ENCODE results near the gene PCMT1. TPM values are rescaled to one million over a fixed set of nuclear protein-coding genes. Genes with fewer than 3 reads are reported as not detected.

Gene PCMT1
- total and polyA plus RNA-seq, 2 donors (not counting 1 experiment from before 2014, with no cell fraction given): 30.3 to 46.4 TPM

DNA sequence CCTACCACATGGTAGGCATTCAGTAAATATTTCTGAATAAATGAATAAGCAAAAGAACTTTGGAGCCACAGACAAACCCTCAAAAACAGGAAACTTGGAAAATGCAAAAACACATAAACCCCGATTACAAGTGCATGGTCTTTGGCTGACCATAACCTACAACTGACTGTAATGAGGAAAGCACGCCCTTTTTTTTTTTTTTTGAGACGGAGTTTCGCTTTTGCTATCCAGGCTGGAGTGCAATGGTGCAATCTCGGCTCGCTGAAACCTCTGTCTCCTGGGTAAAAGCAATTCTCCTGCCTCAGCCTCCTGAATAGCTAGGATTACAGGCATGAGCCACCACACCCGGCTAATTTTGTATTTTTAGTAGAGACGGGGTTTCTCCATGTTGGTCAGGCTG is 19.7 kb upstream of the PCMT1 start:
- TF ChIP-seq, protein P1, sequence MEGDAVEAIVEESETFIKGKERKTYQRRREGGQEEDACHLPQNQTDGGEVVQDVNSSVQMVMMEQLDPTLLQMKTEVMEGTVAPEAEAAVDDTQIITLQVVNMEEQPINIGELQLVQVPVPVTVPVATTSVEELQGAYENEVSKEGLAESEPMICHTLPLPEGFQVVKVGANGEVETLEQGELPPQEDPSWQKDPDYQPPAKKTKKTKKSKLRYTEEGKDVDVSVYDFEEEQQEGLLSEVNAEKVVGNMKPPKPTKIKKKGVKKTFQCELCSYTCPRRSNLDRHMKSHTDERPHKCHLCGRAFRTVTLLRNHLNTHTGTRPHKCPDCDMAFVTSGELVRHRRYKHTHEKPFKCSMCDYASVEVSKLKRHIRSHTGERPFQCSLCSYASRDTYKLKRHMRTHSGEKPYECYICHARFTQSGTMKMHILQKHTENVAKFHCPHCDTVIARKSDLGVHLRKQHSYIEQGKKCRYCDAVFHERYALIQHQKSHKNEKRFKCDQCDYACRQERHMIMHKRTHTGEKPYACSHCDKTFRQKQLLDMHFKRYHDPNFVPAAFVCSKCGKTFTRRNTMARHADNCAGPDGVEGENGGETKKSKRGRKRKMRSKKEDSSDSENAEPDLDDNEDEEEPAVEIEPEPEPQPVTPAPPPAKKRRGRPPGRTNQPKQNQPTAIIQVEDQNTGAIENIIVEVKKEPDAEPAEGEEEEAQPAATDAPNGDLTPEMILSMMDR (IDR thresholded peaks at IDR 0.05): no peak
- TF ChIP-seq EZH2 (IDR thresholded peaks at IDR 0.05; ENCODE audit: borderline replicate concordance, insufficient read depth, low read depth, low read length, poor library complexity, severe bottlenecking): no peak
- intact Hi-C loops (cut with micrococcal nuclease): no loop called here
- H3K27me3 ChIP-seq (replicated peaks in 1 of 4; ENCODE audit: control extremely low read depth in 1 of 4, control insufficient read depth in 3 of 4, insufficient read depth in 4 of 4, low read length in 3 of 4): no peaks in the 10 kb centered on the region
- H3K36me3 ChIP-seq (replicated peaks in 1 of 2; ENCODE audit: control extremely low read depth in 1 of 2, control insufficient read depth in 1 of 2, extremely low read depth in 1 of 2, insufficient read depth in 2 of 2, low read length in 1 of 2): peaks cover 5 to 50% of the 10 kb centered on the region in 2 experiments
- POLR2A ChIA-PET: no interaction called here
- Mint-ChIP-seq H3K4me3 (no peak overlapping the region), H3K4me1 (peaks cover 8% of the 10 kb centered on the region), H3K27ac (no peak overlapping the region), H3K27me3 (no peaks in the 10 kb centered on the region), H3K9me3 (ENCODE audit: insufficient read depth) (no peaks in the 10 kb centered on the region)
- ATAC-seq (ENCODE audit: low read depth) (no peak), DNase-seq (no peak)
- CTCF ChIA-PET: interaction anchor here (0.6 kb wide), 1 partner anchor 24 kb away, joined by 3 read pairs; no protein-coding TSS in a partner anchor
- H3K4me1 ChIP-seq (ENCODE audit: control insufficient read depth in 2 of 2, insufficient read depth in 2 of 2, low read length in 2 of 2): peaks cover 8 to 11% of the 10 kb centered on the region in 2 donors
- no peak overlapping the region for H3K4me3 ChIP-seq (ENCODE audit: control extremely low read depth in 1 of 5, extremely low read depth in 1 of 5, insufficient read depth in 1 of 5, low read depth in 2 of 5, low read length in 4 of 5)
- H4K20me1 ChIP-seq (ENCODE audit: control insufficient read depth, insufficient read depth, low read length, poor library complexity, severe bottlenecking): no peaks in the 10 kb centered on the region
- no peaks in the 10 kb centered on the region for H3K9me3 ChIP-seq (ENCODE audit: control extremely low read depth in 1 of 3, control insufficient read depth in 2 of 3, insufficient read depth in 1 of 3, low read length in 2 of 3)
- no peak overlapping the region for H3K9ac ChIP-seq (ENCODE audit: low read length)
- H3K27ac ChIP-seq (ENCODE audit: low read length in 2 of 2): no peak overlapping the region
- no peak overlapping the region for H3K4me2 ChIP-seq (replicated peaks; ENCODE audit: low read depth, low read length, poor library complexity, severe bottlenecking)
- H3K79me2 ChIP-seq (ENCODE audit: control insufficient read depth, insufficient read depth, low read length): peaks cover 3% of the 10 kb centered on the region
- WGBS (ENCODE audit: insufficient coverage): 83% methylated on average over 2 of the region's 8 CpGs
- H2AFZ ChIP-seq (ENCODE audit: insufficient read depth, low read depth, low read length, poor library complexity, severe bottlenecking): no peak overlapping the region

DNA sequence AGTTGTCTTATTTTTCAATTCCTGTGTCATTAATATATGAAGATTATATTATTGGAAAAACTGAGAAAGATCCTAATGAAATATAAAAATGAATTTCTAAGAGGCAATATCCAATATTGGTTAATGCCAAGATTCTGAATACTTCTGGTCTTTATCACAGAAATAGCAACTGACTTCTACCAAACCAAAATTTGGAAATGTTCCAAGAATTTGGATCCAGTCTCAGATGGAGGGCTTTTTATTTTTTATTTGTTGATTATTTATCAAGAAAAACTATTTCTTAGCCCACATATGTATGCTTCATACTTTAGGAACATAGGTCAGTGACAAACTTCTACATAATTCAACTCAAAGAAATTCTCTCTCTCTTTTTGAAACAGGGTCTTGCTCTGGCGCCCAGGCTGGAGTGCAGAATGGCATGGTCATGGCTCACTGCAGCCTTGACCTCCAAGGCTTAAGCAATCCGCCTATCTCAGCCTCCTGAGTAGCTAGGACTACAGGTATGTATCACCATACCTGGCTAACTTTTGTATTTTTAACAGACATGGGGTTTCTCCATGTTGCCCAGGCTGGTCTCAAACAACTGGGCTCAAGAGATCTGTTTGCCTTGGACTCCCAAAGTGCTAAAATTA is 16.3 kb upstream of the PCMT1 start:
- no peak for TF ChIP-seq EZH2 (IDR thresholded peaks at IDR 0.05; ENCODE audit: borderline replicate concordance, insufficient read depth, low read depth, low read length, poor library complexity, severe bottlenecking)
- TF ChIP-seq, protein P1 (IDR thresholded peaks at IDR 0.05): no peak
- Mint-ChIP-seq H3K9me3 (ENCODE audit: insufficient read depth) (no peaks in the 10 kb centered on the region), H3K4me1 (peaks cover 7% of the 10 kb centered on the region), H3K27ac (no peak overlapping the region), H3K4me3 (no peak overlapping the region), H3K27me3 (no peaks in the 10 kb centered on the region)
- Histone ChIP-seq H3K36me3 (replicated peaks in 1 of 2; ENCODE audit: control extremely low read depth in 1 of 2, control insufficient read depth in 1 of 2, extremely low read depth in 1 of 2, insufficient read depth in 2 of 2, low read length in 1 of 2) (peaks cover 8 to 60% of the 10 kb centered on the region in 2 experiments), H3K9ac (ENCODE audit: low read length) (no peak overlapping the region), H3K79me2 (ENCODE audit: control insufficient read depth, insufficient read depth, low read length) (peaks cover 3% of the 10 kb centered on the region), H3K27me3 (replicated peaks in 1 of 4; ENCODE audit: control extremely low read depth in 1 of 4, control insufficient read depth in 3 of 4, insufficient read depth in 4 of 4, low read length in 3 of 4) (no peaks in the 10 kb centered on the region), H3K4me1 (ENCODE audit: control insufficient read depth in 2 of 2, insufficient read depth in 2 of 2, low read length in 2 of 2) (peaks cover 6 to 8% of the 10 kb centered on the region in 2 donors), H3K27ac (ENCODE audit: low read length in 2 of 2) (no peak overlapping the region), H2AFZ (ENCODE audit: insufficient read depth, low read depth, low read length, poor library complexity, severe bottlenecking) (no peak overlapping the region), H3K9me3 (ENCODE audit: control extremely low read depth in 1 of 3, control insufficient read depth in 2 of 3, insufficient read depth in 1 of 3, low read length in 2 of 3) (no peaks in the 10 kb centered on the region), H4K20me1 (ENCODE audit: control insufficient read depth, insufficient read depth, low read length, poor library complexity, severe bottlenecking) (no peaks in the 10 kb centered on the region), H3K4me2 (replicated peaks; ENCODE audit: low read depth, low read length, poor library complexity, severe bottlenecking) (no peak overlapping the region), H3K4me3 (ENCODE audit: control extremely low read depth in 1 of 5, extremely low read depth in 1 of 5, insufficient read depth in 1 of 5, low read depth in 2 of 5, low read length in 4 of 5) (no peak overlapping the region)
- intact Hi-C loops (cut with micrococcal nuclease): no loop called here
- ATAC-seq (ENCODE audit: low read depth): no peak
- DNase-seq: no peak
- POLR2A ChIA-PET: no interaction called here
- CTCF ChIA-PET: no interaction called here
- 100% methylated on average over 2 of the region's 2 CpGs for WGBS (ENCODE audit: insufficient coverage)
